GM21786 (cell line): ENCODE results near the gene RAB6A.
A peak's percentile ranks its signal among the peaks of the same experiment; 100 is the strongest.
"Not testable (repeated sequence)": the region's sequence is repeated elsewhere in the genome, so short reads cannot be mapped to it uniquely, and the experiment has no call there.

Source experiments
- ATAC-seq: cut with Tn5 transposase; IDR thresholded peaks from one replicate; pipeline ENCODE4 v1.9.1; 2021; ENCODE audit not compliant: unreplicated experiment

The RAB6A gene

GRCh38 chr11:73729594-73730206 lies 31.2 kb downstream of the RAB6A start:
- no peak for ATAC-seq

GRCh38 chr11:73728000-73728399 lies 32.9 kb downstream of the RAB6A start:
- ATAC-seq, result no peak

GRCh38 chr11:73726825-73727224 lies 34.0 kb downstream of the RAB6A start:
- no peak for ATAC-seq

- no peak for ATAC-seq
Measured at GRCh38 chr11:73717136-73717535, 43.7 kb downstream of the RAB6A start.

- no peak for ATAC-seq
Measured at GRCh38 chr11:73716153-73717056, 44.5 kb downstream of the RAB6A start.

- ATAC-seq, result no peak
Measured at GRCh38 chr11:73715541-73715940, 45.3 kb downstream of the RAB6A start.

- ATAC-seq, result no peak
Measured at GRCh38 chr11:73710964-73711363, 49.9 kb downstream of the RAB6A start.

GRCh38 chr11:73705053-73705452 lies 55.8 kb downstream of the RAB6A start:
- no peak for ATAC-seq

GRCh38 chr11:73693899-73694525 lies 66.9 kb downstream of the RAB6A start:
- ATAC-seq, result no peak

GRCh38 chr11:73680687-73681086 lies 80.2 kb downstream of the RAB6A start:
- ATAC-seq, result no peak

GRCh38 chr11:73676552-73676951 lies 84.3 kb downstream of the RAB6A start:
- not testable (repeated sequence) for ATAC-seq

GRCh38 chr11:73671701-73672100 lies 89.2 kb downstream of the RAB6A start:
- no peak for ATAC-seq

- ATAC-seq, result no peak
Measured at GRCh38 chr11:73670808-73671207, 90.1 kb downstream of the RAB6A start.

- no peak for ATAC-seq
Measured at GRCh38 chr11:73667891-73668290, 93.0 kb downstream of the RAB6A start.

- no peak for ATAC-seq
Measured at GRCh38 chr11:73664877-73665276, 96.0 kb downstream of the RAB6A start.

GRCh38 chr11:73663604-73664495 lies 97.0 kb downstream of the RAB6A start:
- ATAC-seq, result no peak

GRCh38 chr11:73662445-73663157 lies 98.3 kb downstream of the RAB6A start:
- no peak for ATAC-seq

- ATAC-seq, result peak; percentile 70
Measured at GRCh38 chr11:73661035-73661628, 99.7 kb downstream of the RAB6A start.

- ATAC-seq, result no peak
Measured at GRCh38 chr11:73660497-73661034, 100.3 kb downstream of the RAB6A start.

GRCh38 chr11:73659961-73660360 lies 100.9 kb downstream of the RAB6A start:
- ATAC-seq, result no peak
